Urothelium cell line (cell line): ENCODE data around the gene SMG1.
"Not testable (repeated sequence)": the region's sequence is repeated elsewhere in the genome, so short reads cannot be mapped to it uniquely, and the experiment has no call there.

Experiments used
- DNase-seq: peaks from one replicate; pipeline ENCODE4 v3.0.0; 2011; ENCODE audit warnings: low spot score, mixed read lengths
- FAIRE-seq: peaks from 2 replicates; lab custom pipeline; 2011; peaks lifted over from hg19 to GRCh38; lab: Jason Lieb, UNC

The SMG1 gene

GRCh38 chr16:18925986-18926865 lies at the start of gene SMG1:
TSS of gene SMG1 (minus strand) at chr16:18926408. CDS start at chr16:18926041, 367 bp downstream.
- not testable (repeated sequence) for FAIRE-seq
- DNase-seq = peak; percentile 79

- DNase-seq = no peak
- FAIRE-seq = no peak
These were observed 48.9 kb upstream of the SMG1 start for GRCh38 chr16:18975109-18975508.

GRCh38 chr16:18969855-18970240 lies 43.6 kb upstream of the SMG1 start:
- DNase-seq (no peak), FAIRE-seq (no peak)

- DNase-seq (peak; percentile 83), FAIRE-seq (no peak)
These were observed 43.0 kb upstream of the SMG1 start for GRCh38 chr16:18969050-18969854.

GRCh38 chr16:18966791-18967190 lies 40.6 kb upstream of the SMG1 start:
- no peak for FAIRE-seq
- DNase-seq = no peak

- no peak for FAIRE-seq
These were observed 39.3 kb upstream of the SMG1 start for GRCh38 chr16:18965555-18965954.

GRCh38 chr16:18959031-18959505 lies 32.9 kb upstream of the SMG1 start:
- FAIRE-seq = no peak
- DNase-seq = no peak

More at GRCh38 chr16:18965555-18965954, 39.3 kb upstream of the SMG1 start:
- DNase-seq = no peak

- FAIRE-seq = no peak
These were observed 32.4 kb upstream of the SMG1 start for GRCh38 chr16:18958621-18959029.

GRCh38 chr16:18956658-18957241 lies 30.5 kb upstream of the SMG1 start:
- not testable (repeated sequence) for FAIRE-seq, DNase-seq

More at GRCh38 chr16:18958621-18959029, 32.4 kb upstream of the SMG1 start:
- no peak for DNase-seq

- not testable (repeated sequence) for FAIRE-seq, DNase-seq
These were observed 29.8 kb upstream of the SMG1 start for GRCh38 chr16:18955874-18956580.

- DNase-seq (no peak), FAIRE-seq (no peak)
These were observed 27.3 kb upstream of the SMG1 start for GRCh38 chr16:18953547-18953946.

- DNase-seq (no peak), FAIRE-seq (no peak)
These were observed 24.4 kb upstream of the SMG1 start for GRCh38 chr16:18950469-18951185.

GRCh38 chr16:18948372-18949020 lies 22.3 kb upstream of the SMG1 start:
- no peak for FAIRE-seq
- DNase-seq = no peak

GRCh38 chr16:18945233-18945632 lies 19.0 kb upstream of the SMG1 start:
- DNase-seq (no peak), FAIRE-seq (no peak)

GRCh38 chr16:18943414-18943813 lies 17.2 kb upstream of the SMG1 start:
- DNase-seq (no peak), FAIRE-seq (no peak)

GRCh38 chr16:18942061-18942460 lies 15.9 kb upstream of the SMG1 start:
- FAIRE-seq (no peak), DNase-seq (no peak)

- no peak for FAIRE-seq
- DNase-seq = no peak
These were observed 15.3 kb upstream of the SMG1 start for GRCh38 chr16:18941471-18941870.

GRCh38 chr16:18938986-18939385 lies 12.8 kb upstream of the SMG1 start:
- no peak for FAIRE-seq

GRCh38 chr16:18937390-18937789 lies 11.2 kb upstream of the SMG1 start:
- no peak for FAIRE-seq
- DNase-seq = no peak

More at GRCh38 chr16:18938986-18939385, 12.8 kb upstream of the SMG1 start:
- no peak for DNase-seq
